ENCODE measurements around the gene NXT1. TPM values are rescaled to one million over a fixed set of nuclear protein-coding genes. Genes with fewer than 3 reads are reported as not detected.

NXT1 gene
- total RNA-seq, 3 donors from 2014 or later (not counting 1 experiment from before 2014, with no cell fraction given), result 47.4 to 61.8 (median 56.3) TPM

- intact Hi-C loops (cut with micrococcal nuclease), result no loop called here
- Mint-ChIP-seq H3K4me1 (peaks cover 0 to 6% of the 10 kb centered on the region in 2 donors), H3K27ac (no peak overlapping the region), H3K36me3 (no peaks in the 10 kb centered on the region), H3K27me3 (ENCODE audit: low read depth in 2 of 2) (peaks cover 7 to 8% of the 10 kb centered on the region in 2 donors), H3K4me3 (no peak overlapping the region), H3K9me3 (no peaks in the 10 kb centered on the region)
- no peaks in the 10 kb centered on the region for H3K27me3 ChIP-seq (ENCODE audit: control insufficient read depth, insufficient read depth, low read length)
- H3K27ac ChIP-seq (ENCODE audit: low read length), result no peak overlapping the region
- H3K9me3 ChIP-seq (ENCODE audit: control insufficient read depth, insufficient read depth, low read length), result no peaks in the 10 kb centered on the region
- no peaks in the 10 kb centered on the region for H3K4me1 ChIP-seq (ENCODE audit: control insufficient read depth, insufficient read depth, low read length)
- no peak for TF ChIP-seq CTCF (IDR thresholded peaks at IDR 0.05)
- DNase-seq, result no peak
- H3K36me3 ChIP-seq (ENCODE audit: control insufficient read depth, insufficient read depth, low read length), result no peaks in the 10 kb centered on the region
- no peak for ATAC-seq
- 81% methylated on average over 7 of the region's 8 CpGs for WGBS (ENCODE audit: insufficient coverage)
- H3K4me3 ChIP-seq (ENCODE audit: low read length), result no peak overlapping the region
Measured at GRCh38 chr20:23331450-23332350, 18.9 kb upstream of the NXT1 start.

GRCh38 chr20:23332467-23332866, 18.1 kb upstream of the NXT1 start:
- Mint-ChIP-seq H3K36me3 (no peaks in the 10 kb centered on the region), H3K27ac (no peak overlapping the region), H3K4me3 (no peak overlapping the region), H3K9me3 (no peaks in the 10 kb centered on the region), H3K27me3 (ENCODE audit: low read depth in 2 of 2) (peaks cover 7 to 8% of the 10 kb centered on the region in 2 donors), H3K4me1 (peaks cover 0 to 6% of the 10 kb centered on the region in 2 donors)
- Histone ChIP-seq H3K4me3 (ENCODE audit: low read length) (no peak overlapping the region), H3K27me3 (ENCODE audit: control insufficient read depth, insufficient read depth, low read length) (no peaks in the 10 kb centered on the region), H3K9me3 (ENCODE audit: control insufficient read depth, insufficient read depth, low read length) (no peaks in the 10 kb centered on the region), H3K4me1 (ENCODE audit: control insufficient read depth, insufficient read depth, low read length) (no peaks in the 10 kb centered on the region), H3K27ac (ENCODE audit: low read length) (no peak overlapping the region), H3K36me3 (ENCODE audit: control insufficient read depth, insufficient read depth, low read length) (no peaks in the 10 kb centered on the region)
- intact Hi-C loops (cut with micrococcal nuclease), result no loop called here
- 78% methylated on average over 2 of the region's 2 CpGs for WGBS (ENCODE audit: insufficient coverage)
- no peak for TF ChIP-seq CTCF (IDR thresholded peaks at IDR 0.05)
- ATAC-seq (no peak), DNase-seq (no peak)

- no peak overlapping the region for H3K4me3 Mint-ChIP-seq
Measured at GRCh38 chr20:23334111-23334510, 16.5 kb upstream of the NXT1 start.

More at GRCh38 chr20:23334111-23334510, 16.5 kb upstream of the NXT1 start:
- no peak for TF ChIP-seq CTCF (IDR thresholded peaks at IDR 0.05)
- no peak for DNase-seq
- Histone ChIP-seq H3K27me3 (ENCODE audit: control insufficient read depth, insufficient read depth, low read length) (no peaks in the 10 kb centered on the region), H3K9me3 (ENCODE audit: control insufficient read depth, insufficient read depth, low read length) (no peaks in the 10 kb centered on the region), H3K27ac (ENCODE audit: low read length) (no peak overlapping the region), H3K4me3 (ENCODE audit: low read length) (no peak overlapping the region), H3K4me1 (ENCODE audit: control insufficient read depth, insufficient read depth, low read length) (no peaks in the 10 kb centered on the region), H3K36me3 (ENCODE audit: control insufficient read depth, insufficient read depth, low read length) (no peaks in the 10 kb centered on the region)
- intact Hi-C loops (cut with micrococcal nuclease), result no loop called here
- H3K4me1 Mint-ChIP-seq, result peaks cover 0 to 6% of the 10 kb centered on the region in 2 donors
- H3K36me3 Mint-ChIP-seq, result no peaks in the 10 kb centered on the region
- H3K27me3 Mint-ChIP-seq (ENCODE audit: low read depth in 2 of 2), result peaks cover 4 to 8% of the 10 kb centered on the region in 2 donors
- WGBS (ENCODE audit: insufficient coverage), result 53% methylated on average over 3 of the region's 3 CpGs
- ATAC-seq, result peak in 1 of 3 donors; percentile 21
- H3K9me3 Mint-ChIP-seq, result no peaks in the 10 kb centered on the region
- no peak overlapping the region for H3K27ac Mint-ChIP-seq
